Measurements from ENCODE around the gene THRAP3. TPM values are rescaled to one million over a fixed set of nuclear protein-coding genes. Genes with fewer than 3 reads are reported as not detected.

The THRAP3 gene
- total and polyA plus RNA-seq, 2 of the 8 experiments (the other 6 are each of a cell fraction or from before 2014, with no cell fraction given) = 40.2 to 183 TPM

- H3K4me2 ChIP-seq (ENCODE audit: insufficient read depth in 1 of 2, low read depth in 2 of 2, low read length in 2 of 2) = peak overlapping the region; percentile 50 to 68
- H2AK5ac ChIP-seq (ENCODE audit: low read depth, low read length) = peak overlapping the region; percentile 88; the same call in 1 of the 2 replicates
- H3K27ac ChIP-seq (ENCODE audit: low read depth, low read length) = peak overlapping the region; percentile 5
- no peak overlapping the region for H3K56ac ChIP-seq (replicated peaks; ENCODE audit: insufficient read length, low read depth, low read length)
- no peak overlapping the region for H2BK20ac ChIP-seq (ENCODE audit: low read length)
- peak overlapping the region; percentile 66 for H4K91ac ChIP-seq (replicated peaks; ENCODE audit: insufficient read length, low read length)
- peak overlapping the region in 2 of 4 experiments; percentile 15 to 48; a peak in 2 of 8 replicates for H3K4me3 ChIP-seq (ENCODE audit: extremely low read depth in 1 of 4, insufficient read depth in 2 of 4, low read depth in 3 of 4, low read length in 4 of 4)
- peaks cover 5 to 34% (median 28%) of the 10 kb centered on the region in 4 experiments for H3K4me1 ChIP-seq (replicated peaks in 1 of 4; ENCODE audit: control insufficient read depth in 3 of 4, insufficient read depth in 4 of 4, low read length in 3 of 4)
- H3K23me2 ChIP-seq (ENCODE audit: low read depth, low read length) = peaks cover 13% of the 10 kb centered on the region; the same call in 1 of the 2 replicates
- no peaks in the 10 kb centered on the region for H3K79me2 ChIP-seq (ENCODE audit: control insufficient read depth in 1 of 2, insufficient read depth in 2 of 2, low read length in 2 of 2)
- ChIA-PET CTCF (ENCODE audit: partially characterized antibody) (interaction anchor here (0.6 to 17.6 kb wide), 8 partner anchors 9 to 78 kb away, joined by 3 to 233 read pairs (median 10); partner anchors contain the start of genes MAP7D1, THRAP3 and TRAPPC3), POLR2A (ENCODE audit: partially characterized antibody) (interaction anchor here (0.7 to 6.7 kb wide), 8 partner anchors 10 to 78 kb away, joined by 3 to 44 read pairs (median 4); partner anchors contain the start of genes MAP7D1 and THRAP3)
- peak overlapping the region; percentile 7 for H3K18ac ChIP-seq (ENCODE audit: extremely low read depth, low read length)
- H3K9me3 ChIP-seq (ENCODE audit: insufficient read depth in 2 of 2, low read depth in 1 of 2, low read length in 1 of 2) = no peaks in the 10 kb centered on the region
- peak overlapping the region; percentile 84 for H2BK12ac ChIP-seq (ENCODE audit: low read depth, low read length)
- peak overlapping the region; percentile 98; the same call in 1 of the 2 replicates for H2BK15ac ChIP-seq (ENCODE audit: low read length)
- DNase-seq (ENCODE audit: low read depth in 1 of 2, low spot score in 2 of 2) = peak in 1 of 2 experiments; percentile 61
- H3K27me3 ChIP-seq (replicated peaks in 1 of 4; ENCODE audit: control insufficient read depth in 3 of 4, extremely low read depth in 1 of 4, insufficient read depth in 3 of 4, low read length in 3 of 4) = no peaks in the 10 kb centered on the region
- H3K36me3 ChIP-seq (ENCODE audit: control insufficient read depth in 2 of 4, insufficient read depth in 4 of 4, low read length in 3 of 4) = peaks cover 15 to 32% (median 27%) of the 10 kb centered on the region in 4 experiments; a peak in 7 of 8 replicates
- 58% methylated on average over 10 of the region's 11 CpGs; no CpG with 5 or more reads in 1 of the 2 experiments for WGBS, 2 experiments (ENCODE audit: extremely low coverage in 1 of 2, insufficient coverage in 1 of 2, insufficient read length in 1 of 2, insufficient replicate concordance in 2 of 2, low coverage in 1 of 2, low lambda C conversion rate in 2 of 2, missing lambda C conversion rate in 1 of 2)
- TF ChIP-seq ATF2 (IDR thresholded peaks at IDR 0.05; ENCODE audit: low read length) (no peak), SIN3A (conservative IDR thresholded peaks at IDR 0.05 in 1 of 2, IDR thresholded peaks at IDR 0.05 in 1 of 2; ENCODE audit: low read depth in 1 of 2, low read length in 2 of 2) (0 out of 4 replicates have a peak, but pooled peaks of 1 of the 2 experiments have one; percentile 25), SIRT6 (IDR thresholded peaks at IDR 0.05; ENCODE audit: low read length) (no peak), SAP30 (IDR thresholded peaks at IDR 0.05; ENCODE audit: insufficient read depth, insufficient replicate concordance, low read length) (peak; percentile 24), HDAC6 (IDR thresholded peaks at IDR 0.05; ENCODE audit: low read depth, low read length) (no peak)
- no peak overlapping the region for H2AFZ ChIP-seq (ENCODE audit: low read length)
- 0 out of 2 replicates have a peak overlapping the region, but pooled peaks have one; percentile 12 for H2BK5ac ChIP-seq (ENCODE audit: low read depth, low read length)
- no peak overlapping the region for H2BK120ac ChIP-seq (replicated peaks; ENCODE audit: low read depth, low read length)
- H3K14ac ChIP-seq (ENCODE audit: insufficient read length) = no peak overlapping the region
- H4K8ac ChIP-seq (ENCODE audit: extremely low read depth, insufficient read depth, low read length) = no peak overlapping the region; the same call in 1 of the 2 replicates
- H4K20me1 ChIP-seq (replicated peaks in 1 of 2; ENCODE audit: control insufficient read depth in 1 of 2, insufficient read depth in 2 of 2, low read length in 2 of 2) = peaks cover 14 to 32% of the 10 kb centered on the region in 2 experiments
- no peak overlapping the region for H4K5ac ChIP-seq (ENCODE audit: insufficient read length, low read depth, low read length)
- no peak overlapping the region for H3K23ac ChIP-seq (ENCODE audit: insufficient read length)
- H3K79me1 ChIP-seq (ENCODE audit: low read depth, low read length) = 0 out of 2 replicates have a peak, but pooled peaks cover 4% of the 10 kb centered on the region
- peak; percentile 42 for FAIRE-seq
- peak overlapping the region in 3 of 4 experiments; percentile 5 to 44 (median 20); a peak in 3 of 7 replicates for H3K9ac ChIP-seq (replicated peaks in 1 of 4; ENCODE audit: extremely low read depth in 1 of 4, low read depth in 3 of 4, low read length in 3 of 4)
- H3K4ac ChIP-seq (replicated peaks; ENCODE audit: insufficient read length, low read depth, low read length) = no peak overlapping the region
These were observed 48.8 kb upstream of the THRAP3 start for GRCh38 chr1:36175137-36176095.

Measured in H1 (cell line).